GM21528 (cell line): ENCODE measurements around the gene PGGHG.

Source experiments
- ATAC-seq: cut with Tn5 transposase; IDR thresholded peaks from one replicate; pipeline ENCODE4 v1.9.1; 2021; ENCODE audit warnings: mild to moderate bottlenecking, moderate library complexity; ENCODE audit not compliant: unreplicated experiment, low FRiP score

PGGHG gene

DNA sequence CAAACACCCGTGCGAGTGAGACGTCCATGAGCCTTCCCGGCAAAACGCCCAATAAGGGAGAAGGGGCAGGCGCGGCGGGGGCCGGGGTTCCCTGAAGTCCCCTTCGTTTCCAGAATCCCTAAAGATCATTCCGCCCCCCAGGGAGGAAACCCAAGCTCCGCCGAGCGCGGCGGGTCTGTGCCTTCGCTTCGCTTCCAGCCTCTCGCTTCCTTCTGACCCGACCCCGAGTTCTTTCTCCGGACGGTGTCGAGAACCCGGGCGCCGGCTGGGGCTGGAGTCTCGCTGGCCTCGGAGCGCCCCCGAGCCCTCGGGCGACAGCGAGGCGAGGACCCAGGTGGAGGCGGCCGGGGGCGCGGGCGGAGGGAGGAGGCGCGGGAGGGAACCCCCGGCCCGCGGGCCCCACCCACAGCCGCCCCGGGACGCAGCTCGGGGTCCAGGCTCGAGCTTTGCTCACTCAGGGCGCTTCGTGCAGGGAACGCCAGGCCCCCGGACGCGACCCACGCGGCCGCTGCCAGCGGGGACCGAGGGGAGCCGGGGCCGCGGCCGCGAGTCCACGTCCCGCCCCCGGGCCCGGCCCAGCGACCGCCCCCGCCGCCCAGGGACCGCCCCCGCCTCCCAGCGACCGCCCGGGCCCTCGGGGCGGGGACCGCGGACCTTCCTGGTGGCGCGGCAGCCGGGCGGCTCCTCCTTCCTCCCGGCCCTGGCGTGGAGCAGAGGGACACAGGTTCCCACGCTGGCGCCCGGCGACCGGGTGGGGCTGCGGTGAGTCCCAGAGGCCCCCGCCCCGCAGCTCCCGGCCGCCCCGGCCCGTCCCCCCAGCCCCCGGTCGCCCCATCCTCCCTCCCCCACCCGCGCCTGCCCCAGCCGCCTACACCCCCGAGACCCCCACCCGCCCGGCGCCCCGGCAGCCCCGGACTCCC, at the start of gene PGGHG:
Gene PGGHG (plus strand): TSS at position 649 of the 920 bp plus-strand sequence. CDS start 691 bp downstream, outside the sequence.
- ATAC-seq: peak; percentile 64

DNA sequence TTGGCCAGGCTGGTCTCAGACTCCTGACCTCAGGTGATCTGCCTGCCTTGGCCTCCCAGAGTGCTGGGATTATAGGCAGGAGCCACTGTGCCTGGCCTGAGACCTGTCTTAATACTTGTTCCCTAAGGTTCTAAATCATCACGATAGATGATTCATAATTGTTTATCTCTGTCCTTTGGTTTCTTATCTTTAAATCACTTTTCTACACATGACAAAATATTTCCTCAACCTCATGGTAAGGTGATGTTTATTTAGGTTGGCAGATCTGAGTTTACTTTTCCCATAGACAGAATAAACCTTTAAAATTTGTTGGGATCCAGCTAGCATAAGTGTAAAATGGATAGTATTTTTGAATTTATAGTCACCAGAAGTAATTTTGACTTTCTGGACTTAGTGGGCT, 48.6 kb upstream of the PGGHG start:
- ATAC-seq: no peak

DNA sequence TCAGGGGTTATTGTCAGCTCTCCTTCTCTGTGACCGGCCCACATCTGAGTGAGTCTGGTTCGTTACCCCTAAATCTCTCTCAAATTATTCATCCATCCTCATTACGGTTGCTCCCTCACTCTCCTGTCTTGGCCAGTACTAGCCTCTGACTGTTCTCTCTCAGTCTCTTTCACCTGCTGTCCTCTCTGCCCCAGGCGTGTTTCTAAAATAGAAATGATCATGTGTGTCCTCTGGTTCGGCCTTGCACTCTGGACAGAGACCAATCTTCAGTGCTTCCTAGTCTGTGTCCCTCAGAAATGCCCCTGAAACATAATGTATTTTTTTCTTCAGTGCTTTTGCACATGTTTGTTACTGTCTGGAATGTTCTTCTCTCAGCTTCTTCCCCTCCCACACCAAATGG, 47.3 kb upstream of the PGGHG start:
- no peak for ATAC-seq

DNA sequence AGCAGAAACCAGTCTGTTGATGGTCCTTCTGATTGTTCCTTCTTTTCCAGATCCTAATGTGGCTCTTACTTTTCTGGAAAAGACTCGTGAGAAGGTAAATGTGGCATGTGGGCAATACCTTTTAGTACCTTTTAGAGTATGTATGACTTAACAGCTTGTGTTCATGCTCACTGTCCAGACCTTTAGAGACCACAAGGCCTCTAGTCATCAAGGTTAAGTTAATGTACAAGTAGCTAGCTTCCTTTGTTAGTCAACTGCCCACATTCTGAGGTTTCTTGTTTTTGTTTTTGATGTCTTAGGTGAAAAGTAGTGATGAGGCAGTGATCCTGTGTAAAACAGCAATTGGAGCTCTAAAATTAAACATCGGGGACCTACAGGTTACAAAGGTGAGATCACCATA, 44.5 kb upstream of the PGGHG start:
- ATAC-seq: no peak

DNA sequence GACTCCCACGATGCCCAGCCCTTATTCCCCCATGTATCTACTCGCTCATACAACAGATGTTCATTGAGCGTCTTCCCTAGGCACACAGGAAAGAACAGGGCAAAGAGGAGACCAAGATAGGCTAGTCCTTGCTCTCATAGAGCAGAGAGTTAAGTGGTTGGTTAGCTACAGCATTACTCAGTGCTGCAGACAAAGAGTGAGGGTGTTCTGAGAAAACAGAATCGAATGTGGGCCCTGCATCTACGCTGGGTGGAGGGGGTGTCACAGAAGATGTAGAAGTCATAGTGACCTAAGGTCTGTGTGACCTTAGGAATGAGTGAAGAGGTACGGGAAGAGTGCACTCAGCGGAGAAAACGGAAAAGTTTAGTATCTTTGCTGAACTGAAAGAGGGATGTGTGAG, 39.9 kb upstream of the PGGHG start:
- no peak for ATAC-seq

DNA sequence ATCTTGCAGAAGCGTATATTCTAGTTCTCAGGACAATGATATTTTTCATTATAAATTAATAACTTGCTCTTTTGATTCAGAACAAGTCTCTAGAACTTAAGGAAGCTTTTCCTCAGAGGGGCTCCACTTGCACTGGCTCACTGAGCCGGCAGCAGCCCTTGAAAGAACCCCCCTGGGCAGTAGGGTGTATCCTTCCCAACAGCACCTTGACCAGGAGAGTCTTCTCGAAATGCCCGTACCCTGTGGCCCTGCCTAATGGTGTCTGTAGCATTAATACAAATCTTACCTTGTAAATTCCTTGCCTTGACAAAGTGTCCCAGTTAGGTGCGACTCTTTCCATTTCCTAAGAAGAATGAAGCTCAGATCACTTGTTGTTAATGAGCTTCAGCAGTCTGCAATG, 38.7 kb upstream of the PGGHG start:
- ATAC-seq: no peak

DNA sequence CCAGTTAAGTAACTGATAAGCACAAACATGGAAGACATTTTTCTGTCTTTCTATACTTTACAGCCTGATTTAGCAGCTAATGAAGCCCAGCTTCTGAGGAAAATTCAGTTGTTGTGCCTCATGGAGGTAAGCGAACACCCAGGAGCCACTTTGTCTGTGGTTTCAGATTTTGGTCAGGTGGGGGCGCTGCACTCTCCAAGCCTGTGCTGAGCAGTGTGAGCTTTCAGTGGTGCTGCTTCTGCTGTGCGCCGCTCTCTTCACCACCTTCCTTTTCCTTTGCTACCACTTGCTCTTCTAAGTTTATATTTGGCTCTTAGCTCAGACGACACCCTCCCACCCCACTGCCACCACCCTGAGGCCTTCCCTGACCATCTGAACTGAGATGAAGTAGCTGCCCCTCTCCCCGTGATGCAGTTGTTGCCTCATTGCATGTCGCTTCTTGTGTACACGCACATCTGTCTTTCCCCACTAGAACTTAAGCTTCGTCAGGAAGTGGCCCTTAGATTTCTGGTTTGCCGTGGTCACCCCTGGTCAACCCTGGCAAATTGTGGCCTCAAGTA, 38.1 kb upstream of the PGGHG start:
- no peak for ATAC-seq

DNA sequence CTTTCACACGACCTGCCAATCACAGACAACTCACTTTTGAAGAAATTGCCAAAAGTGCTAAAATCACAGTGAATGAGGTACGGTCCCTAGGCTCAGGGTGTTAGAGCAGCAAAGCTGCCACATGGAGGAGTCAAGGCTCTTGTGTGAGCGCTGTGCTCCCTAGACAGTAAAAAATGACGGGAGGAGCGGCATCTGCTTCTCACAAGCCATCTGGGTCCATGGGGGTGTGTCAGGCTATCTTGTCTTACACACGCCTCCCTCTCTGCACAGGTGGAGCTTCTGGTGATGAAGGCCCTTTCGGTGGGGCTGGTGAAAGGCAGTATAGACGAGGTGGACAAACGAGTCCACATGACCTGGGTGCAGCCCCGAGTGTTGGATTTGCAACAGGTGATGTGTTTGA, 37.4 kb upstream of the PGGHG start:
- ATAC-seq: no peak

DNA sequence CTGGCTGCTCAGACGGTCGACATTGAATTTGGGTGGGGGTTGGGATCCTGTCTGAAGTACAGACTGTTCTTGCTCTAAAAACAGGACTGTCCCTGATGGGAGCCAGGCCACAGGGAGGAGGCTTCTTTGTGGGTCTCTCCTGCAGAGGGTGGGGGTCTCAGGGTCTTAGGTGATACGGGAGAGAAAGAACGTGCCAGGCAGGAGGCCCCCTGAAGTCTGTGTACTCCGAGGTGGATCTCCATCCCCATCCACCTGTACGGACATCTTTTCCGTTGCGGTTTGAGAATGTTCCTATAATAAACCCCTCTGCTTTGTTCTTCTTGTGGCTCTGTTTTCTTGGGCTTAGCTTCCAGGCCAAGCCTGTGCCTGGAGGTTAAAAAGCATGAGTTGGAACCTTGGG, 36.3 kb upstream of the PGGHG start:
- no peak for ATAC-seq

DNA sequence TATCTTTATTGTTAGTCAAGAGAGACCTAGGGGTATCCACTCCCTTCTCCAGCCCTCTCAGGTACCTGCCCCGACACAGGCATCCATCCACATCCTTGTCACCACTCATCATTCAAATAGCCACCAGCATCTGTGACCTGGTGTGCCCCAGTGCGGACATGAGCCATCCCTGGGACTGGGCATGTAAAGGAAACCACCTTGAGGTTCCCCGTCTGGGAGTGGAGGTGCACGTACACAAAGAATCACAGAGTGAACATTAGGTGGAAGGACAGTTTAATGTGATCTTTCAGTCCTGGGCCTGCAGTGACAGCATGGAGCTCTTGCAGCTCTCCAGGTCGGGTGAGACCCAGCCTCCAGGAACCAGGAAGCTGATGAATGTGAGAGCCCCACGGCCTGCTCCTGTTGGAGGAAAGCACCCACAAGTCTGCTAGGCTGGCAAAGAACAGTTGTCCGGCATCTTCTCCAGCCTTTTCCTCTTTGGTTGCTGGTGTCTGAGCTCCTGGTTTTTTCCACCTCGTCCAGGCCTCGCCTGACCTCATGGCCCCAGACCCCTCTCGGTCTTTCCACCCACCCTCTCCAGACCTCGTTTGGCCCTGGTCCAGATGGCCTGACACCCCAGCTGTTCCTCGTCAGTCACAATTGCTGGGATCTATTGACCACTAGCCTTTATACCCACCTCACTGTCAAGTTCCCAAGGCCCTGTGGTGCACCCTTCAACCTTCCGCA, 35.6 kb upstream of the PGGHG start:
- no peak for ATAC-seq

DNA sequence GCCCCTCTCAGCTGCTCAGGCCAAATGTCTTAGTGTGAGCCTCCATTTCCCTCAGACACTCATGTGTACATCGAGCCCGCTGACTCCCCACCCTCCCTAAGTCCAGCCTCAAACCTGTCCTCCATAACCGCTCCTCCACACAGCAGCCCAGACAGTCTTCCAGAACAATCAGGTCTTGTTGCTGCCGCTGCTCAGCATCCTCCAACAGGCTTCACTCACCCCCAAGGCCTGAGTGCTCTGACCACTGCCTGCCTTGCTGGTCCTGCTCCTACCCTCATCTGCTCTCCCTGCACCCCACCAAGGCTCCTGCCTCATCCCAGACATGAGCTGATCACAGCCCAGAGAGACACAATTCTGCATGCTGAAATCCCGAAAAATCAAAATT, 35.0 kb upstream of the PGGHG start:
- ATAC-seq: no peak

DNA sequence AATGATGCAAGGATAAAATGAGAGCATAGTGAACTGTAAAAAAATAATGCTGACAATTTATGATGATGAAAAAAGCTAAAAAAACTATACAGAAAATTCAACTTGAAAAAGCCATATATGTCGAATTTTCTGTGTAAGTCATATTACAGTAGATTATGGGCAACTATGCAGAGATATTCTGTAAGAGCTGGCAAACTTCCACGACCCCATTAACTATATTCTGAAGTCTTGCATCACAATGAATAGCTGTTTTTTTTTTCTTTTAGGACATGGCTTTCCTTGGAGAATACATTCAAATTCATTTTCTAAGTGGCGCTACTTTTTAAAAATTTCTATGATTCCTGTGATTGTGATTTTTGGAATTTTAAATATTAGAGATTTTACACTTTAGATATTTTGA, 33.8 kb upstream of the PGGHG start:
- no peak for ATAC-seq

DNA sequence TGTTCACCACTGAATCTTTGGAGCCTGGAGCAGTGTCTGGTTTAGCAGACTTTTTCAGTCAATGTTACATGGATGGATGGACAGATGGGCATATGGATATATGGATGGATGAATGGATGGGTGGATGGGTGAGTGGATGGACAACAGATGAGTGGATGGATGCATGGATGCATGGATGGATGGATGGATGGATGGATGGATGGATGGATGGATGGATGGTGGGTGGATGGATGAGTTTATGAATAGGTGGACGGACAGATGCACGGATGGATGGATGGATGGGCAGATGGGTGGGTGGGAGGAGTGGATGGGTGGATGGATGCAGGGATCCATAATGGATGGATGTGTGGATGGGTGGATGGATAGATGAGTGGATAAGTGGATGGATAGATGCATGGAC, 33.1 kb upstream of the PGGHG start:
- no peak for ATAC-seq

DNA sequence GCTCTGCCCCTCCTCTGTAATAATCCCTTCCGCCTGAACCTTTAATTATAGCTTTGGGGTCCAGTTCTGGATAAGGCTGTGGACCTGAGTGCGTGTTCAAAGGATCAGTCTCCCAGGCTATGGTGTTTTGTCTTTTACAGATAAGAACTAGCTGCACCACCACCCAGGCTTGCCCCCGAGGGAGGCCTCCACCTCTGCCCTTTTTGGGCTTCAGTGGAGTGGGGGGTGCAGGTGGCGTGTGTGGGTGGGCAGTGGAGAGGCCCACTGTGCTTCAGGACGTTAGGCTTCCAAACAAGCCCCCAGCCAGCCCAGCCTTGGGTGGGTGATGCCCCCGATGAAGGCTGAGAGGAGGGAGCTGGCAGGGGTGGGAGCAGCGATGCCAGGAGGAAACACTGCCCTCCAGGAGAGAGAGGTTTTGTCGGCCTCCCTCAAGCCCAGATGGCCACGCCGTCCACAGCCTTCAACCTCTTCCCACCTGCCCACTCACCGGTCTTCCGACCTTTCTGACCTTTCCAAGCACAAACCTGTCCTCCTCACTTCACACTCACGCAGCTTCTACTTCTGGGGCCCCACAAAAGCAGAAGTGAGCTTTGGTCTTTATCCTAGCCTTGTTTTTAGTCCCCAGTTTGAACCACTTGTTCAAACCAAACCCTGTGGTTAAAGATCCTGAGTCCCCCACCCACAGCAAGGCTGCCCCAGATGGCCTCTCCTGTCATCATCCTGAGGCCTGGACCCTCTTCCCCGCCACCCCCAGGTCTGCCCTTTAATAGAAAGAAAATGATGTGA, 31.8 kb upstream of the PGGHG start:
- ATAC-seq: no peak

DNA sequence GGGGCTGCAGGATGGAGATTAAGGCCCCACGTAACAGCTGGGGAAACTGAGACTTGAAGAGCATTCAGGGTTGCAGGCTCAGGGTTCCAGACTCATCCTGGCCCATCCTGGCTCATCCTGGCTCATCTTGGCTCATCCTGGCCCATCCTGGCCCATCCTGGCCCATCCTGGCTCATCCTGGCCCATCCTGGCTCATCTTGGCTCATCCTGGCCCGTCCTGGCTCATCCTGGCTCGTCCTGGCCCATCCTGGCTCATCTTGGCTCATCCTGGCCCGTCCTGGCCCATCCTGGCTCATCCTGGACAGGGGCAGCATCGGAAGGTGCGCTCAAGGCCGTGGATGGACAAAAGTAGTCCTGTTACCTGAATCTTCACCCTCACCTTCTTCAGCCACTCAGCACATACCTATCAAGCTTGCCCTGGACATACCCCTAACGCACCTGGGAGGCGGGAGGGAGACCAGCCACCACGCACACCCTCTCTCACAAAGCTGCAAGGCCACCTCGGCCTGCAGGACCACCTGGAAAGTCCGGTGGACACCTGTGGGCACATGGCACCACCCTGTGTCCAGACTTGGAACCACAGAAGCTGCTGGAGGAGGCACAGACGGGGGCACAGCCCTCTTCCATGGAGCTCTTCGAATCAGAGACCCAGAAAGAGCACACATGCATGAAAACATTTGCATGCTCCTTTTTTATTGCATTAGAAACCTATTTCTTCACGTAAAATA, 31.0 kb upstream of the PGGHG start:
- ATAC-seq: no peak

DNA sequence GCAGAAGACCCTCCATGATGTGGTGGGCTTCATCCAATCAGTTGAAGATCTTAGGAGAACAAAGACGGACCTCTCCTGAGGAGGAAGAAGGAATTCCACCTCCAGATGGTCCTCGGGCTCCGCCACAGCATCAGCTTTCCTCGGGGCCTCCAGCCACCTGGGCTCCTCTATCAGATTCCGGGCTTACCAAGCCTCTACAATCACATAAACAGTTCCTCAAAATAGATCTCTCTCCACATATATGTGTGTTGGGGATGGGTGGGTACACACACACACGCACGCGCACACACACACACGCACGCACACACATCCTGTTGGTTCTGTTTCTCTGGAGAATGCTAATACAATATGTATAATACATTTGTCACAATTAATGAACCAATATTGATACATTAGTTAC, 29.5 kb upstream of the PGGHG start:
- no peak for ATAC-seq

DNA sequence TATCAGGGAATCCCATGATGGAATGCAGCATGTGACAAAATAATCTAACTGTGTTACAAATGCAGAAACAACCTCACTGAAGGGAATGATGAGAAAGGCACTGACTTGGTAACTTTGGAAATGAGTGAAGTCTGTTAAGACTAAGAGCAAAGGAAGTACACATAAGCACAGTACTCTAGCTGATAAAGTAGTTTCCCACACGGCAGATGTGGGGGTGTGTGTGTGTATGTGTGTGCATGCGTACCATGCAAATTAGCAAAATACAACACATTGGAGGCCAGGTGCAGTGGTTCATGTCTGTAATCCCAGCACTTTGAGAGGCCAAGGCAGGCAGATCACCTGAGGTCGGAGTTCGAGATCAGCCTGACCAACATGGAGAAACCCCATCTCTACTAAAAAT, 27.3 kb upstream of the PGGHG start:
- ATAC-seq: no peak

DNA sequence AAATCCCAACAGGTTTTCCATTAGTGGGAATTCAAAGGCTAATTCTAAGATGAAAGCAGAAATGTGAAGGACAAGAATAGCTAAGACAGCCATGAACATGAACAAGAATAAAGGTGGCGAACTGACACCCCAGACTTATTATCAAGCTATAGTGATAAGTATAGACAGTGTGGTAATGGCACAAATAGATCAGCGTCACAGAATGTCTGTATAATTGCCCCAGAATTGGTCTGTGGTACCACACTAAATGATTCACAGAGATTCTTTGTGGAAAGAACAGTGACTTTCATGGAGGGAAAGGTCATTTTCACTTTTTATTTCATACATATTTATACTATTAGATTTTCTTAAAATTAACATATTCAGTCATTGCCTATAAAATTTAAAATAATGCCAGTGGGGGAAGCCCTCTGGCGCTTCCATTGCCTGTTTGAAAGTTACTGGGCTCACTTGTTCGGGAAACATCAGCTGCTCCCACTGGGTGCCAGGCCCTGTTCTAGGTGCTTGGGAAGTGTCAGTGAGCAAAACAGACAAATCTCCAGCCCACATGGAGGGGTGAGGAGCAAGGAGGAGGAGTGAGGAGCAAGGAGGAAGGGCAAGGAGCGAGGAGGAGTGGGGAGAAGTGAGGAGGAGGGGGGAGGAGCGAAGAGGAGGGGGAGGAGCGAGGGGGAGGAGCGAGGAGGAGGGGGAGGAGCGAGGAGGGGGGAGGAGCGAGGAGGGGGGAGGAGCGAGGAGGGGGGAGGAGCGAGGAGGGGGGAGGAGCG, 22.1 kb upstream of the PGGHG start:
- ATAC-seq: no peak

DNA sequence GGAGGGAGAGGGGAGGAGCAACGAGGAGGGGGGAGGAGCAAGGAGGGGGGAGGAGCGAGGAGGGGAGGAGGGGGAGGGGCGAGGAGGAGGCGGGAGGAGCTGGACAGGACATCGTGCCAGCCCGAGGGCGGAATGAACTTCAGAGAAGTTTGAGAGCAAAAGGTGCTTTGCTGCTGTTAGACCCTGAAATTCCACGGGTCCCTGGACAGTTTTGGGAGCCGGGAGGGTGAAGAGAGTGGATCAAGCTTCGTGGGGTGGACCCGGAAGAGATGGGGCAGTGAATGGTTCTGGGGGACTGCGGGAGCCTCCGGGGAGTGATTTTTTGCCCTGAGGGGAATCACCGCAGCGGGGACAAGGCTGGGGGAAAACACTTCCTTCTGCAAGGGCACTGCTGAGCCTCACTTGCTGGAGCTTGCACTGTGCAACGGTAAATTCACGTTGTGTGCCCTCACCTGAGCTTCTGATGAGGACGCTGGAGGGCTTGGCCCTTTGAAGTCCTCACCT, 21.4 kb upstream of the PGGHG start:
- ATAC-seq: peak; percentile 11
